Smooth muscle cell (in vitro differentiated cells): Measurements from ENCODE around the gene SUCLG1. TPM values are rescaled to one million over a fixed set of nuclear protein-coding genes. Genes with fewer than 3 reads are reported as not detected.

Experiments
- DNase-seq: peaks from one replicate; lab custom pipeline; 2025; ENCODE audit not compliant: unreplicated experiment; lab: John Stamatoyannopoulos, UW
- H2AFZ ChIP-seq: fragments of 200-600 bp; sonication (generic); 2 replicates; pipeline ENCODE4 v1.6.0; 2016; ENCODE audit warnings: antibody characterized with exemption, low read depth, mild to moderate bottlenecking
- H3F3A ChIP-seq: fragments of 200-600 bp; sonication (generic); 2 replicates; pipeline ENCODE4 v1.6.0; 2017; ENCODE audit warnings: antibody characterized with exemption, low read depth
- H3K27ac ChIP-seq: fragments of 200-600 bp; sonication (generic); 2 replicates; pipeline ENCODE4 v1.5.1; 2016; ENCODE audit warnings: low read depth, mild to moderate bottlenecking
- H3K27me3 ChIP-seq: fragments of 200-600 bp; sonication (generic); 2 replicates; pipeline ENCODE4 v1.6.1; 2016; ENCODE audit warnings: low read depth, mild to moderate bottlenecking
- H3K36me3 ChIP-seq: fragments of 200-600 bp; sonication (generic); 2 replicates; pipeline ENCODE4 v1.5.1; 2016; ENCODE audit warnings: low read depth
- H3K4me1 ChIP-seq: fragments of 200-600 bp; sonication (generic); 2 replicates; pipeline ENCODE4 v1.5.1; 2016; ENCODE audit warnings: low read depth
- H3K4me2 ChIP-seq: fragments of 200-600 bp; sonication (generic); 2 replicates; pipeline ENCODE4 v1.6.0; 2016; ENCODE audit warnings: mild to moderate bottlenecking
- H3K4me3 ChIP-seq: fragments of 200-600 bp; sonication (generic); 2 replicates; pipeline ENCODE4 v1.5.1; 2016; ENCODE audit warnings: mild to moderate bottlenecking
- H3K79me2 ChIP-seq: fragments of 200-600 bp; sonication (generic); 2 replicates; pipeline ENCODE4 v1.6.0; 2016; ENCODE audit warnings: low read depth, mild to moderate bottlenecking
- H3K9ac ChIP-seq: fragments of 200-600 bp; sonication (generic); 2 replicates; pipeline ENCODE4 v1.6.0; 2016; ENCODE audit warnings: low read depth
- H3K9me3 ChIP-seq: fragments of 200-600 bp; sonication (generic); replicated peaks from 2 replicates; pipeline ENCODE4 v1.5.1; 2016; ENCODE audit warnings: low read depth
- H4K20me1 ChIP-seq: fragments of 200-600 bp; sonication (generic); 2 replicates; pipeline ENCODE4 v1.6.0; 2016; ENCODE audit warnings: low read depth
- WGBS: methylation state at CpG from one replicate; pipeline ENCODE4 v1.1.7; 2016; ENCODE audit warnings: low lambda C conversion rate; 5-methylcytosine and 5-hydroxymethylcytosine counted together
- polyA plus RNA-seq: library from polyadenylated mRNA; unstranded; fragments of >200 nt; fragmentation: Nextera tagmentation; extraction: Ambion mirVana; gene quantifications from 2 replicates; pipeline ENCODE4 v1.2.1, GENCODE V29; 2016
- total RNA-seq: library from RNA; depleted of rRNA; stranded (reverse); fragments of >200 nt; gene quantifications from 2 replicates; pipeline ENCODE4 v1.2.3, GENCODE V29; 2014
- TF ChIP-seq, protein P1 (sequence below): fragments of 200-600 bp; sonication (generic); IDR thresholded peaks from 2 replicates; pipeline ENCODE4 v1.5.1; 2017; ENCODE audit warnings: borderline replicate concordance, mild to moderate bottlenecking, antibody characterized with exemption; ENCODE audit not compliant: insufficient read depth, poor library complexity, severe bottlenecking

Gene SUCLG1
- total and polyA plus RNA-seq, 2 experiments from 2014 or later = 63.1 to 81.7 TPM

- no peaks in the 10 kb centered on the region for H3K36me3 ChIP-seq
- no peak for DNase-seq
- H3K9me3 ChIP-seq = no peaks in the 10 kb centered on the region
- H3K9ac ChIP-seq = no peak overlapping the region
- no peaks in the 10 kb centered on the region for H3F3A ChIP-seq
- no peaks in the 10 kb centered on the region for H3K79me2 ChIP-seq
- TF ChIP-seq, protein P1, sequence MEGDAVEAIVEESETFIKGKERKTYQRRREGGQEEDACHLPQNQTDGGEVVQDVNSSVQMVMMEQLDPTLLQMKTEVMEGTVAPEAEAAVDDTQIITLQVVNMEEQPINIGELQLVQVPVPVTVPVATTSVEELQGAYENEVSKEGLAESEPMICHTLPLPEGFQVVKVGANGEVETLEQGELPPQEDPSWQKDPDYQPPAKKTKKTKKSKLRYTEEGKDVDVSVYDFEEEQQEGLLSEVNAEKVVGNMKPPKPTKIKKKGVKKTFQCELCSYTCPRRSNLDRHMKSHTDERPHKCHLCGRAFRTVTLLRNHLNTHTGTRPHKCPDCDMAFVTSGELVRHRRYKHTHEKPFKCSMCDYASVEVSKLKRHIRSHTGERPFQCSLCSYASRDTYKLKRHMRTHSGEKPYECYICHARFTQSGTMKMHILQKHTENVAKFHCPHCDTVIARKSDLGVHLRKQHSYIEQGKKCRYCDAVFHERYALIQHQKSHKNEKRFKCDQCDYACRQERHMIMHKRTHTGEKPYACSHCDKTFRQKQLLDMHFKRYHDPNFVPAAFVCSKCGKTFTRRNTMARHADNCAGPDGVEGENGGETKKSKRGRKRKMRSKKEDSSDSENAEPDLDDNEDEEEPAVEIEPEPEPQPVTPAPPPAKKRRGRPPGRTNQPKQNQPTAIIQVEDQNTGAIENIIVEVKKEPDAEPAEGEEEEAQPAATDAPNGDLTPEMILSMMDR = no peak
- no peaks in the 10 kb centered on the region for H3K4me1 ChIP-seq
- H3K27me3 ChIP-seq = no peaks in the 10 kb centered on the region
- no peak overlapping the region for H3K27ac ChIP-seq
- no peak overlapping the region for H3K4me2 ChIP-seq
- WGBS = 81% methylated on average over 1 of the region's 1 CpG
- no peaks in the 10 kb centered on the region for H4K20me1 ChIP-seq
- H3K4me3 ChIP-seq = no peak overlapping the region
- no peak overlapping the region for H2AFZ ChIP-seq
Measured at GRCh38 chr2:84378960-84379359, 80.1 kb downstream of the SUCLG1 start.

DNA sequence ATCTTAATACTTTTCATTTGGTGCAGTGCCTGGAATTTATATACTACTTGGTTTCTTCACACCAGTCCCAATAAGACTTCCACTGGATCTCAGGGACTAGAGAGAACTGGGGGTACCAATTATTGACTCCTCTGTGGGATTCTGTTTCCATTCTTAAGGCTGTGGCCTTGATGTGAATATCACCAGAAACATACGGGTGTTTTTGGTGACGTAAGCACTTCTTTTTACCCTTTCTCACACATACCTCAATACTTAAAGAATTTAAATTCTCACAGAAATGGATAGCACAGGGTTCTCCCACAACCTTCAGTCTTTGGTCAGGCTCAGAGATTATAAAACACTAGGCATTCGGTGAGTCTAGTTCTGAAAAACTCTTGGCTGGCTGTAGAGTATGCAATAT, 84.1 kb downstream of the SUCLG1 start:
- H3K4me3 ChIP-seq = no peak overlapping the region
- TF ChIP-seq, protein P1 = no peak
- no peak for DNase-seq
- no peaks in the 10 kb centered on the region for H3K36me3 ChIP-seq
- no peaks in the 10 kb centered on the region for H3K4me1 ChIP-seq
- H3F3A ChIP-seq = no peaks in the 10 kb centered on the region
- H3K79me2 ChIP-seq = no peaks in the 10 kb centered on the region
- no peaks in the 10 kb centered on the region for H4K20me1 ChIP-seq
- no peak overlapping the region for H3K9ac ChIP-seq
- H3K27me3 ChIP-seq = no peaks in the 10 kb centered on the region
- H3K4me2 ChIP-seq = no peak overlapping the region
- H2AFZ ChIP-seq = no peak overlapping the region
- H3K27ac ChIP-seq = no peak overlapping the region
- WGBS = 95% methylated on average over 3 of the region's 3 CpGs
- H3K9me3 ChIP-seq = no peaks in the 10 kb centered on the region

GRCh38 chr2:84373866-84374265, 85.2 kb downstream of the SUCLG1 start:
- no peak overlapping the region for H3K4me2 ChIP-seq
- no peaks in the 10 kb centered on the region for H4K20me1 ChIP-seq
- H3F3A ChIP-seq = no peaks in the 10 kb centered on the region
- TF ChIP-seq, protein P1 = no peak
- no peaks in the 10 kb centered on the region for H3K9me3 ChIP-seq
- WGBS = 88% methylated on average over 5 of the region's 5 CpGs
- H3K36me3 ChIP-seq = no peaks in the 10 kb centered on the region
- H3K4me3 ChIP-seq = no peak overlapping the region
- H3K27me3 ChIP-seq = no peaks in the 10 kb centered on the region
- no peak overlapping the region for H3K9ac ChIP-seq
- no peak for DNase-seq
- no peak overlapping the region for H3K27ac ChIP-seq
- H3K4me1 ChIP-seq = no peaks in the 10 kb centered on the region
- no peaks in the 10 kb centered on the region for H3K79me2 ChIP-seq
- no peak overlapping the region for H2AFZ ChIP-seq

Other genes starting within 250 kb of the SUCLG1 start
- 0.27 and 0.72 TPM in 2 replicates for gene DNAH6, start 57.2 kb upstream of the SUCLG1 start, total RNA-seq
- 0.47 and 0.96 TPM in 2 replicates for gene DNAH6, start 57.2 kb upstream of the SUCLG1 start, polyA plus RNA-seq